ENCODE results near the gene DPH7.

- no peak for TF ChIP-seq POLR2A (IDR thresholded peaks at IDR 0.05; ENCODE audit: low read depth, low read length)
- TF ChIP-seq POU2F2 (IDR thresholded peaks at IDR 0.05; ENCODE audit: low read depth, low read length) = no peak
- no peak for TF ChIP-seq PAX5 (IDR thresholded peaks at IDR 0.05; ENCODE audit: insufficient read depth, low read length, severe bottlenecking)
- TF ChIP-seq POLR2AphosphoS5 (IDR thresholded peaks at IDR 0.05; ENCODE audit: low read depth, low read length) = no peak
- no peak for TF ChIP-seq SPI1 (IDR thresholded peaks at IDR 0.05; ENCODE audit: low read depth, low read length)
- TF ChIP-seq TAF1 (IDR thresholded peaks at IDR 0.05; ENCODE audit: low read depth, low read length) = no peak
These were observed 9.6 kb upstream of the DPH7 start for GRCh38 chr9:137588311-137588710.
